HepG2 (cell line): ENCODE results near the gene NGLY1. TPM values are rescaled to one million over a fixed set of nuclear protein-coding genes. Genes with fewer than 3 reads are reported as not detected.

Experiments used
- ATAC-seq: fragments of 200-7000 bp; cut with Tn5 transposase; 3 replicates; pipeline ENCODE4 v1.9.1; 2020; ENCODE audit warnings: mild to moderate bottlenecking, moderate library complexity
- BruUV-seq: library from RNA; stranded (reverse); fragments of 400-500 nt; replicated peaks from 2 replicates; lab custom pipeline; 2021; lab: Mats Ljungman, UMichigan
- CTCF ChIA-PET: fragments of 300-600 bp; formaldehyde crosslinking; extraction: SDS; loops from one replicate; lab custom pipeline; 2021; ENCODE audit warnings: low total read pairs, inconsistent platforms, low intra/inter-chr PET ratio; lab: Yijun Ruan, JAX
- POLR2A ChIA-PET: fragments of 350-600 bp; sonication (Branson Sonifier 250); formaldehyde crosslinking; loops from one replicate; lab custom pipeline; 2020; ENCODE audit warnings: antibody characterized with exemption, inconsistent platforms; lab: Yijun Ruan, JAX
- DNase-seq: peaks from one replicate; pipeline ENCODE4 v3.0.0-alpha.2; 2015; ENCODE audit warnings: low spot score
- FAIRE-seq: peaks from 3 replicates; lab custom pipeline; 2011; peaks lifted over from hg19 to GRCh38; lab: Jason Lieb, UNC
- H2AFZ ChIP-seq: one replicate; pipeline ENCODE4 v1.6.1; 2011; ENCODE audit warnings: low read length, inconsistent platforms
- H3K27ac ChIP-seq: fragments of 300-600 bp; 3 replicates; pipeline ENCODE4 v1.8.0; 2011; ENCODE audit warnings: mixed run types, mild to moderate bottlenecking, mixed read lengths, low read length, inconsistent platforms; ENCODE audit not compliant: insufficient read depth; ENCODE audit errors: extremely low read length
- H3K27me3 ChIP-seq, 2 experiments: fragments of 200-600 bp in 1 of 2; 2 replicates in 1 of 2; 3 replicates in 1 of 2; pipeline versions ENCODE4 v1.6.0 to v1.8.0; 2011; ENCODE audit warnings: low read length in 2 of 2, mild to moderate bottlenecking in 2 of 2, moderate library complexity in 2 of 2, inconsistent platforms in 1 of 2; ENCODE audit not compliant: insufficient read depth in 2 of 2, control insufficient read depth in 1 of 2
- H3K36me3 ChIP-seq, 2 experiments: fragments of 200-600 bp in 1 of 2; replicated peaks in 1 of 2; 2 replicates in 1 of 2; 3 replicates in 1 of 2; pipeline versions ENCODE4 v1.5.1 to v1.8.0; 2011; ENCODE audit warnings: low read length in 2 of 2, inconsistent platforms in 1 of 2; ENCODE audit not compliant: insufficient read depth in 2 of 2, control insufficient read depth in 1 of 2
- H3K4me1 ChIP-seq: 2 replicates; pipeline ENCODE4 v1.5.1; 2012; ENCODE audit warnings: low read length, inconsistent platforms; ENCODE audit not compliant: insufficient read depth
- H3K4me2 ChIP-seq: 2 replicates; pipeline ENCODE4 v1.6.0; 2011; ENCODE audit warnings: low read depth, low read length, inconsistent platforms
- H3K4me3 ChIP-seq, 3 experiments: fragments of 200-600 bp in 1 of 3; sonication (generic), shearing (Covaris generic) in 1 of 3; replicated peaks in 1 of 3; 2 replicates each; pipeline ENCODE4 v1.5.1; 2011 to 2016; ENCODE audit warnings: low read length in 3 of 3, inconsistent platforms in 2 of 3, low read depth in 2 of 3, mild to moderate bottlenecking in 2 of 3, control low read depth in 1 of 3, mixed read lengths in 1 of 3; ENCODE audit not compliant: insufficient read depth in 1 of 3
- H3K79me2 ChIP-seq: one replicate; pipeline ENCODE4 v1.6.1; 2011; ENCODE audit warnings: low read length, inconsistent platforms; ENCODE audit not compliant: insufficient read depth
- H3K9ac ChIP-seq: 2 replicates; pipeline ENCODE4 v1.6.0; 2011; ENCODE audit warnings: mild to moderate bottlenecking, low read depth, low read length, inconsistent platforms; ENCODE audit not compliant: insufficient read depth
- H3K9me3 ChIP-seq: 2 replicates; pipeline ENCODE4 v1.5.1; 2012; ENCODE audit warnings: mild to moderate bottlenecking, low read length
- H4K20me1 ChIP-seq: 2 replicates; pipeline ENCODE4 v1.6.0; 2011; ENCODE audit warnings: inconsistent platforms, mild to moderate bottlenecking, low read length, moderate library complexity; ENCODE audit not compliant: insufficient read depth
- ARID2 ChIP-seq: sonication (generic); formaldehyde crosslinking; IDR thresholded peaks from 2 replicates; pipeline ENCODE4 v1.8.1; 2022; ENCODE audit warnings: mild to moderate bottlenecking, missing genetic modification reagents, borderline replicate concordance
- HOXA3 ChIP-seq: sonication (generic); formaldehyde crosslinking; IDR thresholded peaks from 2 replicates; pipeline ENCODE4 v1.5.0; 2020; ENCODE audit warnings: missing genetic modification reagents
- MATR3 ChIP-seq: sonication (generic); formaldehyde crosslinking; IDR thresholded peaks from 2 replicates; pipeline ENCODE4 v1.4.0; 2020; ENCODE audit warnings: missing genetic modification reagents
- TGIF2 ChIP-seq: IDR thresholded peaks from 2 replicates; pipeline ENCODE4 v1.6.1; 2016; ENCODE audit warnings: control low read depth, missing compliant biosample characterization
- WGBS: methylation state at CpG from one replicate; pipeline ENCODE4 v1.1.6; 2017; ENCODE audit warnings: low lambda C conversion rate; 5-methylcytosine and 5-hydroxymethylcytosine counted together
- in situ Hi-C: cut with HindIII; loops from 2 replicates; pipeline ENCODE4 v1.10.0; 2017; ENCODE audit warnings: low pct_unique_long_range_greater_than_20kb; ENCODE audit not compliant: extremely low pct_ligation_motif_present
- intact Hi-C: fragments of 100-400 bp; cut with micrococcal nuclease; formaldehyde crosslinking; loops from one replicate; pipeline ENCODE4 v1.10.0; 2022; ENCODE audit not compliant: unreplicated experiment
- polyA plus RNA-seq, 8 experiments: library from polyadenylated mRNA; depleted of rRNA in 3 of 8; stranded (reverse) in 7 of 8; unstranded in 1 of 8; fragments of >200 nt; fragmentation: Illumina TruSeq in 4 of 8; extraction: Trizol in 4 of 8; gene quantifications; 2 replicates each; pipeline versions ENCODE4 v1.2.1 to v1.2.3, GENCODE V29; 2011 to 2016; ENCODE audit warnings: low read depth in 4 of 8, missing spikeins in 1 of 8, mixed read lengths in 1 of 8; ENCODE audit not compliant: insufficient read depth in 1 of 8
- total RNA-seq, 5 experiments: library from RNA; depleted of rRNA; stranded (reverse); fragments of >200 nt; fragmentation: Illumina TruSeq; extraction: Trizol; gene quantifications; 2 replicates each; pipeline ENCODE4 v1.2.3, GENCODE V29; 2016; ENCODE audit warnings: low read depth in 1 of 5
- TF ChIP-seq, protein P1 (sequence below), 2 experiments: sonication (generic) in 1 of 2; formaldehyde crosslinking in 1 of 2; IDR thresholded peaks; 2 replicates each; pipeline versions ENCODE4 v1.4.0 to v1.6.1; 2016 to 2020; ENCODE audit warnings: borderline replicate concordance in 1 of 2, low read depth in 1 of 2, mild to moderate bottlenecking in 1 of 2, missing genetic modification reagents in 1 of 2

The NGLY1 gene
- total and polyA plus RNA-seq, 2 of the 13 experiments (the other 11 are each of a cell fraction or from before 2014, with no cell fraction given) = 28.2 to 44.5 TPM

DNA sequence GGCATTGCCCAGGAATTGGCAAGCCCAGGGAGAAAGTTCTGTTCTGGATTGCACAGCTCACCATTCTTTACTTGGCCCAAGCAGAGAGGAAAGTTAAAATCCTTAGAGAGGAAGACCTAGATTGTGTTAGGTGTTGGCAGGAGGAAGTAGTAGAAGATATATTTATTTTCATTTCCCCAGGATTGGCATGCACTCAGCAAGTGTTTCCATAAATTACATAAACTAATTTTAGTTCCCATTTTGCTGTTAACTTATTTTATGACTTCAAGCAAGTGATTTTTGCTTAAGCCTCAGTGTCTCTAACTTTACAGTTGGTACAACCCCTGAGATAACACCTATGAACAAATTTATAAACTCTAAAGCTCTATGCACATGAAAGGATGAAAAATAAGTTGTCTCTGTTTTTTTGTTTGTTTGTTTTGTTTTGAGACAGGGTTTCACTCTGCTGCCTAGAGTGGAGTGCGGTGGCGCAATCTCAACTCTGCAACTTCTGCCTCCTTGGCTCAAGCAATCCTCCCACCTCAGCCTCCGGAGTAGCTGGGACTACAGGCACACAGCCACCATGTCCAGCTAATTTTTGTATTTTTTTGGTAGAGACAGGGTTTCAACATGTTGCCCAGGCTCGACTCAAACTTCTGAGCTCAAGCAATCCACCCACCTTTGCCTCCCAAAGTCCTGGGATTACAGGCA, 87.4 kb downstream of the NGLY1 start:
- no peak overlapping the region for H3K9ac ChIP-seq

More for the DNA sequence above, 87.4 kb downstream of the NGLY1 start:
- Histone ChIP-seq H3K4me1 (no peaks in the 10 kb centered on the region), H4K20me1 (no peaks in the 10 kb centered on the region), H3K27ac (no peak overlapping the region), H3K4me2 (no peak overlapping the region), H3K9me3 (no peaks in the 10 kb centered on the region), H3K79me2 (no peaks in the 10 kb centered on the region), H3K4me3 (no peak overlapping the region), H3K36me3 (no peaks in the 10 kb centered on the region), H3K27me3 (no peaks in the 10 kb centered on the region; a peak in 1 of 5 replicates), H2AFZ (no peak overlapping the region)
- DNase-seq = no peak
- ChIA-PET POLR2A (no interaction called here), CTCF (no interaction called here)
- no peak for TF ChIP-seq TGIF2 (CRISPR knock-in tag)
- no peak for TF ChIP-seq ARID2 (CRISPR knock-in tag)
- TF ChIP-seq, protein P1, sequence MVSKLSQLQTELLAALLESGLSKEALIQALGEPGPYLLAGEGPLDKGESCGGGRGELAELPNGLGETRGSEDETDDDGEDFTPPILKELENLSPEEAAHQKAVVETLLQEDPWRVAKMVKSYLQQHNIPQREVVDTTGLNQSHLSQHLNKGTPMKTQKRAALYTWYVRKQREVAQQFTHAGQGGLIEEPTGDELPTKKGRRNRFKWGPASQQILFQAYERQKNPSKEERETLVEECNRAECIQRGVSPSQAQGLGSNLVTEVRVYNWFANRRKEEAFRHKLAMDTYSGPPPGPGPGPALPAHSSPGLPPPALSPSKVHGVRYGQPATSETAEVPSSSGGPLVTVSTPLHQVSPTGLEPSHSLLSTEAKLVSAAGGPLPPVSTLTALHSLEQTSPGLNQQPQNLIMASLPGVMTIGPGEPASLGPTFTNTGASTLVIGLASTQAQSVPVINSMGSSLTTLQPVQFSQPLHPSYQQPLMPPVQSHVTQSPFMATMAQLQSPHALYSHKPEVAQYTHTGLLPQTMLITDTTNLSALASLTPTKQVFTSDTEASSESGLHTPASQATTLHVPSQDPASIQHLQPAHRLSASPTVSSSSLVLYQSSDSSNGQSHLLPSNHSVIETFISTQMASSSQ (IDR thresholded peaks at IDR 0.05; ENCODE audit: low read depth) = no peak
- TF ChIP-seq, protein P1 (CRISPR knock-in tag; IDR thresholded peaks at IDR 0.05; ENCODE audit: borderline replicate concordance) = no peak
- no peak for TF ChIP-seq HOXA3
- no peak for TF ChIP-seq MATR3 (CRISPR knock-in tag)
- FAIRE-seq = no peak
- WGBS = 60% methylated on average over 4 of the region's 4 CpGs
- in situ Hi-C loops (no loop called here), intact Hi-C loops (no loop called here)
- no TSS peak for BruUV-seq
- no peak for ATAC-seq
